GM23248 (cell line): ENCODE results near the gene CDC42EP4. TPM values are rescaled to one million over a fixed set of nuclear protein-coding genes. Genes with fewer than 3 reads are reported as not detected.

ENCODE experiments used
- DNase-seq: peaks from one replicate; pipeline ENCODE4 v3.0.0-alpha.2; 2015
- H2AFZ ChIP-seq: fragments of 200-600 bp; sonication (generic); 2 replicates; pipeline ENCODE4 v1.6.1; 2016; ENCODE audit warnings: antibody characterized with exemption
- H3F3A ChIP-seq: fragments of 200-600 bp; sonication (generic); 2 replicates; pipeline ENCODE4 v1.6.1; 2016; ENCODE audit warnings: mild to moderate bottlenecking, antibody characterized with exemption, mixed run types; ENCODE audit not compliant: insufficient read depth
- H3K27ac ChIP-seq: fragments of 200-600 bp; sonication (generic); 2 replicates; pipeline ENCODE4 v1.5.1; 2016; ENCODE audit warnings: mild to moderate bottlenecking
- H3K27me3 ChIP-seq: fragments of 200-600 bp; sonication (generic); replicated peaks from 2 replicates; pipeline ENCODE4 v1.6.1; 2016; ENCODE audit warnings: mild to moderate bottlenecking; ENCODE audit not compliant: insufficient read depth
- H3K36me3 ChIP-seq: fragments of 200-600 bp; sonication (generic); 2 replicates; pipeline ENCODE4 v1.6.1; 2016; ENCODE audit warnings: low read depth, mild to moderate bottlenecking
- H3K4me1 ChIP-seq: fragments of 200-600 bp; sonication (generic); 2 replicates; pipeline ENCODE4 v1.6.1; 2016; ENCODE audit warnings: mild to moderate bottlenecking; ENCODE audit not compliant: insufficient read depth
- H3K4me2 ChIP-seq: fragments of 200-600 bp; sonication (generic); one replicate; pipeline ENCODE4 v1.6.1; 2016; ENCODE audit warnings: mild to moderate bottlenecking; ENCODE audit not compliant: unreplicated experiment
- H3K4me3 ChIP-seq: fragments of 200-600 bp; sonication (generic); 2 replicates; pipeline ENCODE4 v1.5.1; 2016; ENCODE audit warnings: mild to moderate bottlenecking
- H3K79me2 ChIP-seq: fragments of 200-600 bp; sonication (generic); 2 replicates; pipeline ENCODE4 v1.6.1; 2016; ENCODE audit warnings: mild to moderate bottlenecking; ENCODE audit not compliant: insufficient read depth
- H3K9ac ChIP-seq: fragments of 200-600 bp; sonication (generic); 2 replicates; pipeline ENCODE4 v1.6.1; 2016; ENCODE audit warnings: mild to moderate bottlenecking
- H3K9me2 ChIP-seq: fragments of 200-600 bp; sonication (generic); 2 replicates; pipeline ENCODE4 v1.6.1; 2016; ENCODE audit warnings: mixed run types, mild to moderate bottlenecking, moderate library complexity; ENCODE audit not compliant: insufficient read depth
- H3K9me3 ChIP-seq: fragments of 200-600 bp; sonication (generic); one replicate; pipeline ENCODE4 v1.6.1; 2017; ENCODE audit warnings: low read depth
- H4K20me1 ChIP-seq: fragments of 200-600 bp; sonication (generic); 2 replicates; pipeline ENCODE4 v1.6.0; 2016; ENCODE audit not compliant: insufficient read depth
- EZH2 ChIP-seq: fragments of 200-600 bp; sonication (generic); IDR thresholded peaks from 2 replicates; pipeline ENCODE4 v1.6.1; 2018; ENCODE audit warnings: antibody characterized with exemption, mild to moderate bottlenecking; ENCODE audit not compliant: insufficient read depth, poor library complexity, severe bottlenecking
- EZH2phosphoT487 ChIP-seq: fragments of 200-600 bp; sonication (generic); IDR thresholded peaks from 2 replicates; pipeline ENCODE4 v1.6.1; 2018; ENCODE audit warnings: antibody characterized with exemption, moderate library complexity, mild to moderate bottlenecking, low read depth; ENCODE audit not compliant: insufficient read depth
- WGBS, 2 experiments: methylation state at CpG; one replicate each; pipeline ENCODE4 v1.1.6; 2015 to 2017; ENCODE audit warnings: low lambda C conversion rate in 2 of 2, low coverage in 1 of 2; ENCODE audit errors: missing lambda C conversion rate in 2 of 2; 5-methylcytosine and 5-hydroxymethylcytosine counted together
- in situ Hi-C: fragments of 300-500 bp; cut with MboI; formaldehyde crosslinking; loops from 2 replicates; pipeline ENCODE4 v1.15.0; 2020
- polyA plus RNA-seq: library from polyadenylated mRNA; unstranded; fragments of >200 nt; fragmentation: Nextera tagmentation; extraction: Ambion mirVana; gene quantifications from 2 replicates; pipeline ENCODE4 v1.2.1, GENCODE V29; 2016
- total RNA-seq: library from RNA; depleted of rRNA; stranded (reverse); fragments of >200 nt; shearing (Covaris generic); gene quantifications from 2 replicates; pipeline ENCODE4 v1.2.3, GENCODE V29; 2014; rRNA removed

The CDC42EP4 gene
- total and polyA plus RNA-seq, 2 experiments from 2014 or later: 31.2 to 34.6 TPM

DNA sequence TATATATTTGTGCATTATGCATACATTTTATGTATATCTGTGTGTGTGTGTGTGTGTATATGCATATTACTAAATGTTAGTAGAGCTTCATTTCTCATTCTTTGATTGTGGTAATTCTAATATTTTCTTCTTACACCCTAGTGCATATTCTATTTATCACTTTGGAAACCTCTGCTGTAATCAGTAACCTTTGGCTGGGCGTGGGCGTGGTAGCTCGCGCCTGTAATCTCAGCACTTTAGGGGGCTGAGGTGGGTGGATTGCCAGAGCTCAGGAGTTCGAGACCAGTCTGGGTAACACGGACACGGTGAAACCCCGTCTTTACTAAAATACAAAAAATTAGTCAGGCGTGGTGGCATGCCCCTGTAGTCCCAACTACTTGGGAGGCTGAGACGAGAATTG, 77.1 kb downstream of the CDC42EP4 start:
- H3K9me3 ChIP-seq: no peaks in the 10 kb centered on the region
- no peak for TF ChIP-seq EZH2
- TF ChIP-seq EZH2phosphoT487: no peak
- peaks cover 5% of the 10 kb centered on the region; the same call in 1 of the 2 replicates for H3K36me3 ChIP-seq
- H3K4me1 ChIP-seq: peaks cover 7% of the 10 kb centered on the region; the same call in 1 of the 2 replicates
- H3F3A ChIP-seq: peaks cover 4% of the 10 kb centered on the region; the same call in 1 of the 2 replicates
- no peak for DNase-seq
- 93 to 96% methylated on average over 10 of the region's 10 CpGs for WGBS, 2 experiments
- in situ Hi-C loops: no loop called here
- no peak overlapping the region for H3K9ac ChIP-seq
- no peak overlapping the region for H3K4me3 ChIP-seq
- peaks cover 66% of the 10 kb centered on the region for H3K79me2 ChIP-seq
- H4K20me1 ChIP-seq: no peaks in the 10 kb centered on the region
- no peak overlapping the region for H2AFZ ChIP-seq
- H3K4me2 ChIP-seq: no peak overlapping the region
- no peak overlapping the region for H3K27ac ChIP-seq
- no peaks in the 10 kb centered on the region for H3K27me3 ChIP-seq
- H3K9me2 ChIP-seq: no peaks in the 10 kb centered on the region

Other genes with a start within 250 kb of the CDC42EP4 start
- 11.7 and 15.2 TPM in 2 replicates for gene SLC39A11, start 219.3 kb downstream of the CDC42EP4 start, total RNA-seq
- gene SLC39A11, start 219.3 kb downstream of the CDC42EP4 start, polyA plus RNA-seq: 15.6 and 16.4 TPM in 2 replicates
- gene SSTR2, start 147.0 kb downstream of the CDC42EP4 start, total RNA-seq: not detected in 2 replicates
- gene SSTR2, start 147.0 kb downstream of the CDC42EP4 start, polyA plus RNA-seq: 0.06 TPM in 2 replicates
- 20.2 and 20.4 TPM in 2 replicates for gene COG1, start 118.9 kb downstream of the CDC42EP4 start, total RNA-seq
- 31.8 and 34.1 TPM in 2 replicates for gene COG1, start 118.9 kb downstream of the CDC42EP4 start, polyA plus RNA-seq
- gene CPSF4L, start 50.1 kb downstream of the CDC42EP4 start, total RNA-seq: not detected in 2 replicates
- not detected in 2 replicates for gene CPSF4L, start 50.1 kb downstream of the CDC42EP4 start, polyA plus RNA-seq